HFFc6 (cell line): Measurements from ENCODE around the gene CC2D2B. TPM values are rescaled to one million over a fixed set of nuclear protein-coding genes. Genes with fewer than 3 reads are reported as not detected.
"Not testable (repeated sequence)": the region's sequence is repeated elsewhere in the genome, so short reads cannot be mapped to it uniquely, and the experiment has no call there.

Experiments
- DNase-seq: peaks from one replicate; pipeline ENCODE4 v3.0.0-alpha.2; 2018
- H3K27ac Mint-ChIP-seq: 2 replicates; pipeline ENCODE4 v1.8.0; 2020; ENCODE audit warnings: mild to moderate bottlenecking, mixed read lengths
- H3K27me3 Mint-ChIP-seq: 2 replicates; pipeline ENCODE4 v1.8.0; 2021; ENCODE audit warnings: mild to moderate bottlenecking, moderate library complexity, mixed read lengths; ENCODE audit not compliant: insufficient read depth
- H3K36me3 Mint-ChIP-seq: 2 replicates; pipeline ENCODE4 v1.8.0; 2021; ENCODE audit warnings: low read depth, mixed read lengths
- H3K4me1 Mint-ChIP-seq: 2 replicates; pipeline ENCODE4 v1.8.0; 2020; ENCODE audit warnings: low read depth, mixed read lengths
- H3K4me3 Mint-ChIP-seq: 2 replicates; pipeline ENCODE4 v1.8.0; 2020; ENCODE audit warnings: mild to moderate bottlenecking, moderate library complexity, mixed read lengths
- H3K9me3 Mint-ChIP-seq: 2 replicates; pipeline ENCODE4 v1.8.0; 2020; ENCODE audit warnings: mild to moderate bottlenecking, mixed read lengths
- CTCF ChIP-seq: fragments of 200-600 bp; sonication (generic); IDR thresholded peaks from 2 replicates; pipeline ENCODE4 v1.5.0; 2021; ENCODE audit warnings: antibody characterized with exemption, mild to moderate bottlenecking
- total RNA-seq, 6 experiments: library from RNA; stranded (reverse); fragmentation: NEBNext Ultra II Directional; extraction: Animal tissue kit (Norgen Biotek cat#: 25700); gene quantifications; 2 replicates in 1 of 6; 3 replicates in 5 of 6; pipeline ENCODE4 v1.2.3, GENCODE V29; 2021

The CC2D2B gene
- total RNA-seq, 6 experiments from 2014 or later = not detected

- no peaks in the 10 kb centered on the region for H3K4me1 Mint-ChIP-seq
- no peak overlapping the region for H3K27ac Mint-ChIP-seq
- H3K27me3 Mint-ChIP-seq = no peaks in the 10 kb centered on the region
These were observed 17.9 kb upstream of the CC2D2B start for GRCh38 chr10:95889830-95890229.

GRCh38 chr10:95896071-95896850 is 11.5 kb upstream of the CC2D2B start:
- Mint-ChIP-seq H3K27me3 (no peaks in the 10 kb centered on the region), H3K4me1 (no peaks in the 10 kb centered on the region), H3K9me3 (no peaks in the 10 kb centered on the region), H3K4me3 (no peak overlapping the region), H3K27ac (no peak overlapping the region), H3K36me3 (peaks cover 10% of the 10 kb centered on the region; the same call in 1 of the 2 replicates)
- no peak for TF ChIP-seq CTCF
- no peak for DNase-seq

More at GRCh38 chr10:95889830-95890229, 17.9 kb upstream of the CC2D2B start:
- no peak for TF ChIP-seq CTCF
- DNase-seq = no peak
- Mint-ChIP-seq H3K9me3 (no peaks in the 10 kb centered on the region), H3K36me3 (no peaks in the 10 kb centered on the region), H3K4me3 (no peak overlapping the region)

- Mint-ChIP-seq H3K4me1 (peaks cover 14% of the 10 kb centered on the region), H3K4me3 (peak overlapping the region; percentile 98)
- H3K27ac Mint-ChIP-seq, DNase-seq, H3K9me3 Mint-ChIP-seq, H3K36me3 Mint-ChIP-seq, H3K27me3 Mint-ChIP-seq: not testable (repeated sequence)
These were observed 1.7 kb upstream of the CC2D2B start for GRCh38 chr10:95905897-95906580.

- Mint-ChIP-seq H3K9me3 (no peaks in the 10 kb centered on the region), H3K4me3 (peak overlapping the region; percentile 98), H3K27ac (peak overlapping the region; percentile 68), H3K4me1 (peaks cover 14% of the 10 kb centered on the region), H3K27me3 (no peaks in the 10 kb centered on the region), H3K36me3 (no peaks in the 10 kb centered on the region; the same call in 1 of the 2 replicates)
- peak; percentile 60 for DNase-seq
- TF ChIP-seq CTCF = no peak
These were observed 909 bp upstream of the CC2D2B start for GRCh38 chr10:95906677-95907455.

- Mint-ChIP-seq H3K36me3 (no peaks in the 10 kb centered on the region; the same call in 1 of the 2 replicates), H3K27ac (no peak overlapping the region), H3K9me3 (no peaks in the 10 kb centered on the region), H3K4me3 (peak overlapping the region; percentile 98), H3K4me1 (peaks cover 14% of the 10 kb centered on the region), H3K27me3 (0 out of 2 replicates have a peak, but pooled peaks cover 2% of the 10 kb centered on the region)
- no peak for TF ChIP-seq CTCF
- no peak for DNase-seq
These were observed 675 bp downstream of the CC2D2B start for GRCh38 chr10:95908450-95908849.
